ENCODE results near the gene NR2F2. TPM values are rescaled to one million over a fixed set of nuclear protein-coding genes. Genes with fewer than 3 reads are reported as not detected.
A peak's percentile ranks its signal among the peaks of the same experiment; 100 is the strongest.

NR2F2 gene
- total and polyA plus RNA-seq, 2 of the 13 experiments (the other 11 are each of a cell fraction or from before 2014, with no cell fraction given): 3.5 to 4.7 TPM

GRCh38 chr15:96355568-96356187, 25.2 kb downstream of the NR2F2 start:
- Histone ChIP-seq H3K4me2 (ENCODE audit: low read depth, low read length) (peak overlapping the region; percentile 81), H3K27me3 (ENCODE audit: control insufficient read depth in 1 of 2, insufficient read depth in 2 of 2, low read length in 2 of 2) (no peaks in the 10 kb centered on the region; a peak in 1 of 5 replicates), H3K4me1 (ENCODE audit: insufficient read depth, low read length) (peaks cover 26% of the 10 kb centered on the region), H2AFZ (ENCODE audit: low read length) (peak overlapping the region; percentile 18), H3K79me2 (ENCODE audit: insufficient read depth, low read length) (no peaks in the 10 kb centered on the region), H3K4me3 (replicated peaks in 1 of 3; ENCODE audit: insufficient read depth in 1 of 3, low read depth in 2 of 3, low read length in 3 of 3) (no peak overlapping the region; a peak in 1 of 6 replicates), H3K27ac (ENCODE audit: extremely low read length, insufficient read depth, low read length) (no peak overlapping the region), H3K9ac (ENCODE audit: insufficient read depth, low read depth, low read length) (no peak overlapping the region), H3K9me3 (ENCODE audit: low read length) (no peaks in the 10 kb centered on the region), H3K36me3 (replicated peaks in 1 of 2; ENCODE audit: control insufficient read depth in 1 of 2, insufficient read depth in 2 of 2, low read length in 2 of 2) (no peaks in the 10 kb centered on the region), H4K20me1 (ENCODE audit: insufficient read depth, low read length) (no peaks in the 10 kb centered on the region)
- in situ Hi-C loops (cut with HindIII; ENCODE audit: extremely low pct_ligation_motif_present, low pct_unique_long_range_greater_than_20kb) (loop anchor here (25.0 kb wide), 1 partner anchor 1407 kb away; no protein-coding TSS in a partner anchor), intact Hi-C loops (cut with micrococcal nuclease; ENCODE audit: unreplicated experiment) (loop anchor here (2.0 to 10.0 kb wide), 4 partner anchors 17 to 882 kb away; no protein-coding TSS in a partner anchor)
- no peak for DNase-seq (ENCODE audit: low spot score)
- ChIA-PET CTCF (ENCODE audit: low intra/inter-chr PET ratio, low total read pairs) (interaction anchor here (1.8 kb wide), 1 partner anchor 28 kb away, joined by 10 read pairs; no protein-coding TSS in a partner anchor), POLR2A (interaction anchor here (2.1 to 4.0 kb wide), 2 partner anchors 17 to 24 kb away, joined by 8 to 23 read pairs; partner anchors contain the start of gene NR2F2)
- no peak for ATAC-seq
- BruUV-seq (replicated peaks): no TSS peak
- FAIRE-seq: no peak
- 71% methylated on average over 7 of the region's 7 CpGs for WGBS (ENCODE audit: low lambda C conversion rate)
- TF ChIP-seq CERS6 (CRISPR knock-in tag; IDR thresholded peaks at IDR 0.05) (no peak), KMT2B (CRISPR knock-in tag; IDR thresholded peaks at IDR 0.05) (no peak), GABPA (IDR thresholded peaks at IDR 0.05; ENCODE audit: low read depth, low read length) (no peak), GABPA (CRISPR knock-in tag; IDR thresholded peaks at IDR 0.05; ENCODE audit: low read depth) (no peak), NBN (conservative IDR thresholded peaks at IDR 0.05) (no peak), MYNN (CRISPR knock-in tag; IDR thresholded peaks at IDR 0.05; ENCODE audit: low read depth) (no peak), SCMH1 (CRISPR knock-in tag; IDR thresholded peaks at IDR 0.05; ENCODE audit: borderline replicate concordance) (no peak), ELF1 (CRISPR knock-in tag; IDR thresholded peaks at IDR 0.05) (no peak), BATF2 (CRISPR knock-in tag; IDR thresholded peaks at IDR 0.05) (no peak), THYN1 (CRISPR knock-in tag; IDR thresholded peaks at IDR 0.05; ENCODE audit: borderline replicate concordance, low read depth) (no peak), RARA (CRISPR knock-in tag; IDR thresholded peaks at IDR 0.05) (no peak), GABPB1 (CRISPR knock-in tag; IDR thresholded peaks at IDR 0.05) (no peak), ZNF382 (CRISPR knock-in tag; IDR thresholded peaks at IDR 0.05; ENCODE audit: borderline replicate concordance) (no peak), NKX3-1 (CRISPR knock-in tag; IDR thresholded peaks at IDR 0.05) (no peak), THAP11 (CRISPR knock-in tag; IDR thresholded peaks at IDR 0.05) (no peak)
